HG03135 (cell line): Measurements from ENCODE around the gene RASA3.

Experiments
- ATAC-seq: cut with Tn5 transposase; IDR thresholded peaks from one replicate; pipeline ENCODE4 v1.9.1; 2021; ENCODE audit warnings: mild to moderate bottlenecking, moderate library complexity; ENCODE audit not compliant: unreplicated experiment

RASA3 gene

GRCh38 chr13:113928685-113929627 lies 203.5 kb downstream of the RASA3 start:
- no peak for ATAC-seq
